ENCODE data around the gene SLAMF9.

Gene SLAMF9
- 0 reads per million in 3 experiments for total RNA-seq

- no peak for DNase-seq
Observed at GRCh38 chr1:159953536-159954515, at the start of gene SLAMF9. Gene SLAMF9 (minus strand): TSS chr1:159954237. CDS start chr1:159954137, 100 bp downstream.

- DNase-seq = no peak
Observed at GRCh38 chr1:160001440-160001839, 47.4 kb upstream of the SLAMF9 start.

- DNase-seq = no peak
Observed at GRCh38 chr1:159999204-159999603, 45.2 kb upstream of the SLAMF9 start.

GRCh38 chr1:159996653-159997052, 42.6 kb upstream of the SLAMF9 start:
- DNase-seq = no peak

GRCh38 chr1:159994896-159995295, 40.9 kb upstream of the SLAMF9 start:
- DNase-seq = no peak

- DNase-seq = no peak
Observed at GRCh38 chr1:159993911-159994310, 39.9 kb upstream of the SLAMF9 start.

- no peak for DNase-seq
Observed at GRCh38 chr1:159992161-159992560, 38.1 kb upstream of the SLAMF9 start.

- peak; percentile 3 for DNase-seq
Observed at GRCh38 chr1:159991513-159991912, 37.5 kb upstream of the SLAMF9 start.

GRCh38 chr1:159990005-159990404, 36.0 kb upstream of the SLAMF9 start:
- DNase-seq = no peak

- no peak for DNase-seq
Observed at GRCh38 chr1:159989581-159989980, 35.5 kb upstream of the SLAMF9 start.

- DNase-seq = no peak
Observed at GRCh38 chr1:159988006-159988405, 34.0 kb upstream of the SLAMF9 start.

- DNase-seq = no peak
Observed at GRCh38 chr1:159987186-159987585, 33.1 kb upstream of the SLAMF9 start.

- DNase-seq = no peak
Observed at GRCh38 chr1:159986531-159986930, 32.5 kb upstream of the SLAMF9 start.

- no peak for DNase-seq
Observed at GRCh38 chr1:159986093-159986492, 32.1 kb upstream of the SLAMF9 start.

GRCh38 chr1:159985473-159985872, 31.4 kb upstream of the SLAMF9 start:
- no peak for DNase-seq

GRCh38 chr1:159983681-159984080, 29.6 kb upstream of the SLAMF9 start:
- DNase-seq = no peak

GRCh38 chr1:159982280-159982679, 28.2 kb upstream of the SLAMF9 start:
- no peak for DNase-seq

- no peak for DNase-seq
Observed at GRCh38 chr1:159981351-159982055, 27.5 kb upstream of the SLAMF9 start.

GRCh38 chr1:159980786-159981185, 26.7 kb upstream of the SLAMF9 start:
- no peak for DNase-seq

GRCh38 chr1:159980076-159980475, 26.0 kb upstream of the SLAMF9 start:
- no peak for DNase-seq

- no peak for DNase-seq
Observed at GRCh38 chr1:159979257-159979656, 25.2 kb upstream of the SLAMF9 start.

GRCh38 chr1:159978107-159978398, 24.0 kb upstream of the SLAMF9 start:
- no peak for DNase-seq

- no peak for DNase-seq
Observed at GRCh38 chr1:159977364-159978106, 23.5 kb upstream of the SLAMF9 start.

All from central memory CD4-positive, alpha-beta T cell (primary cell).